ENCODE results near the gene ZNF831.

GRCh38 chr20:59124296-59125029 lies 39.2 kb upstream of the ZNF831 start:
- TF ChIP-seq EZH2 (IDR thresholded peaks at IDR 0.05; ENCODE audit: borderline replicate concordance, low read depth, low read length, severe bottlenecking) (no peak), CTCF (IDR thresholded peaks at IDR 0.05; ENCODE audit: borderline replicate concordance, extremely low read depth, low read length, poor library complexity, severe bottlenecking) (no peak)
